Peyer's patch (tissue), 4 donors: ENCODE results near the gene KCNJ5.

Experiments used
- CTCF ChIP-seq, 6 experiments: fragments of 450-650 bp in 4 of 6; fragments of 200-600 bp in 2 of 6; sonication (generic) in 1 of 6; IDR thresholded peaks; one replicate each; pipeline ENCODE4 v1.5.1; 2017 to 2019; ENCODE audit warnings: antibody characterized with exemption in 6 of 6, mild to moderate bottlenecking in 3 of 6, moderate library complexity in 1 of 6
- POLR2A ChIP-seq, 2 donors: fragments of 450-650 bp; IDR thresholded peaks; one replicate each; pipeline ENCODE4 v1.5.1; 2017; ENCODE audit warnings: antibody characterized with exemption in 2 of 2, mild to moderate bottlenecking in 2 of 2, moderate library complexity in 2 of 2

GRCh38 chr11:128904303-128904655 is 13.1 kb downstream of the KCNJ5 start:
- TF ChIP-seq POLR2A (IDR thresholded peaks at IDR 0.05) (no peak), CTCF (IDR thresholded peaks at IDR 0.05) (no peak)
